Limb (tissue), 2 donors: Measurements from ENCODE around the gene TUBA1C.
"Not testable (repeated sequence)": the region's sequence is repeated elsewhere in the genome, so short reads cannot be mapped to it uniquely, and the experiment has no call there.

Experiments
- DNase-seq, 2 donors: peaks; one replicate each; pipeline ENCODE4 v3.0.0-alpha.2; 2016; ENCODE audit errors: extremely low spot score in 2 of 2

TUBA1C gene

DNA sequence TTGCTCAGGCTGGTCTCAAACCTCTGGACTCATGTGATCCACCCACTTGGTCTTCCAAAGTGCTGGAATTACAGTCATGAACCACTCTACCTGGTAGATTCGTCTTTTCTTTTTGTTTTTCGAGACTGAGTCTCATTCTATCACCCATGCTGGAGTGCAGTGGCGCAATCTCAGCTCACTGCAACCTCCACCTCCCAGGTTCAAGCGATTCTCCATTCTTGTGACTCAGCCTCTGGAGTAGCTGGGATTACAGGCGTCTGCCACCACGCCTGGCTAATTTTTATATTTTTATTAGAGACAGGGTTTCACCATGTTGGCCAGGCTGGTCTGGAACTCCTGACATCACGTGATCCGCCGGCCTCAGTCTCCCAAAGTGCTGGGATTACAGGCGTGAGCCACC lies 9.4 kb upstream of the TUBA1C start:
- DNase-seq = not testable (repeated sequence)

DNA sequence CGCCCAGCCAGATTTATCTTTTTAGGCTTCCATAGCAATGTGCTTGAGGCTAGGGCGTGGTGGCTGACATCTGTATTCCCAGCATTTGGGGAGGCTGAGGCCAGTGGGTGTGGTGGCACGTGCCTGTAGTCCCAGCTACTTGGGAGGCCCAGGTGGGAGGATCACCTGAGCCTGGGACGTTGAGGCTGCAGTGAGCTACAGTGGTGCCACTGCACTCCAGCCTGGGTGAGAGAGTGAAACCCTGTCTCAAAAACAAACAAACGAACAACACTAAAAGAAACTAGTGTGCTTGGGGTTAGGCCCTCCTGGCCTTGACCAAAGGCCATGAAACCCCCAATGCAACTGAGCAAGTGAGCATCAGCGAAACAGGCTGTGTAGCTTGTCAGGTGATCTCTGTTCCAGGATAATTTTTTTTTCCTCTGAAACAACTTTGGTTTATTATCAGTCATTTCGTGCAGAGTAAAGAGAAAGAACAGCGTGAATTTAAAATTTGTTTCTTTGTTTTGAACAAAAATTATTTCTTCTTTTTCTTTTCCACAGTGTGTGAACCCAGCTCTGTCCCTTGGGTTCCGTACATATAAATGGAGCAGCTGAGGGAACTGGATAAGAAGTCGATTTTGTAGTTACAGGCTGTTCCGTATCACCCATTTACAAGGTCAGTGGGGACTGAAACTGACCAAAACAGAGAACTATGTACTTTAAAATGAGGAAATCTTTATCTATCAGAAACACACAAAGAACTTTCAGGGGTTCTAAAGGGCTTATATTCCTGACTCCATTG lies 8.8 kb upstream of the TUBA1C start:
- no peak for DNase-seq

GRCh38 chr12:49257508-49258184 lies 7.2 kb upstream of the TUBA1C start:
- DNase-seq = not testable (repeated sequence)

DNA sequence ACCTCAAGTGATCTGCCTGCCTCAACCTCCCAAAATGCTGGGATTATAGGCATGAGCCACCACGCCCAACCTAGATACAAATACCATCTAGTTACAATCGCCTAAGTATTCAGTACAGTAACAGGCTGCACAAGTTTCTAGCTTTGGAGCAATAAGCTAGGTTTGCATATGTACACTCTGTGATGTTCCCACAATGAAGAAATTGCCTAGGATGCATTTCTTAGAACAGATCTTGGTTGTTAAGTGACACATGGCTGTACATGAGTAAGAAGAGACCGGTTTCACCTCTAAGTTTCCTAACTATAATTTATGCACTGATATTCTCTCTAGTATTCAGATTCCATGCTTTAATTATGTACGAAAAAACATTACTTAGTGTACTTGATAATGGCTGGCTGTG lies 5.4 kb upstream of the TUBA1C start:
- DNase-seq = no peak

- DNase-seq = no peak
Observed at GRCh38 chr12:49260166-49260565, 4.7 kb upstream of the TUBA1C start.

DNA sequence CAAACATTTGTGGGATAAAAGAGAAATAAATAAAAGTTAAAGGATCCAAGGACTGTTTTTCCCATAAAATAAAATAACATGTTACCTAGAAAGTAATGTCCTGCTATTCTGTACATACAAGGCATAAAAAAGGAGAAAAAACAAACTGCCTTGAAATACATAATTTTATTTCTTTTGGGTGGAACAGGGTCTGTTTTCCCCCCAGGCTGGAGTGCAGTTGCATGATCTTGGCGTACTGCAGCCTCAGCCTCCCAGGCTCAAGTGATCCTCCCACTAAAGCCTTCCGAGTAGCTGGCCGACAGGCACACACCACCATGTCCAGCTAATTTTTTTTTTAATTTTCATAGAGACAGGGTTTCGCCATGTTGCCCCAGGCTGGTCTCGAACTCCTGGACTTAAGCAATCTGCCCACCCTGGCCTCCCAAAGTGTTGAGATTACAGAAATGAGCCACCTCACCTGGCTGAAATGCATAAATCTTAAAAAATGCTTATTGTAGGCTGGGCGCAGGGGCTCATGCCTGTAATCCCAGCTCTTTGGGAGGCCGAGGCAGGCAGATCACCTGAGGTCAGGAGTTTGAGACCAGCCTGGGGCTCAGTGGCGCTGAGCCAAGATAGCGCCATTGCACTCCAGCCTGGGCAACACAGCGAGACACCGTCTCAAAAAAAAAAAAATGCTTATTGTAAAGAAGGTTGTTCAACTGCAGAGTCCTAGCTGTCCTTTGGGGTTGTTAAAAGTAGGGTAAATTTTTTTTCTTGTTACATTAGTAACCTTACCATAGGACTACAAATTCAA lies 4.1 kb upstream of the TUBA1C start:
- no peak for DNase-seq

DNA sequence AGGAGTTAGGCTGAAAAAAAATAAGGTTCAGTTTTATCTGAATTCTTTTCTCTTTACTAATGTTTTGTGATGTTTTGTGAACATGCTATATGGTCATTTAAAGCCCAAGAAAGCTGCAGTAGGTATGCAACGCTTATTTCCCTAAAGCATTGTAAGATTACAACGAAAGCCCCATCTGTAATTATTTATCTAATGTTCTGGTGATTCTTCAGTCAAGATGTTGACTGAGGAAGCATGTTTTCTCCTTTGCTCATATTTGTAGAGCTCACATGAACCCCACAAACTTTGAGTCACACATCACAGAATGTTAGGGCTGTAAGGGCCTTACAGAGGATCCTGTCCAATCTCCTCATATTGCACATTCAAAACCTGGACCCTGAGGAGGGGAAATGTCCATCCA lies 3.2 kb upstream of the TUBA1C start:
- no peak for DNase-seq

GRCh38 chr12:49263400-49263763 lies 1.5 kb upstream of the TUBA1C start:
- DNase-seq = no peak

DNA sequence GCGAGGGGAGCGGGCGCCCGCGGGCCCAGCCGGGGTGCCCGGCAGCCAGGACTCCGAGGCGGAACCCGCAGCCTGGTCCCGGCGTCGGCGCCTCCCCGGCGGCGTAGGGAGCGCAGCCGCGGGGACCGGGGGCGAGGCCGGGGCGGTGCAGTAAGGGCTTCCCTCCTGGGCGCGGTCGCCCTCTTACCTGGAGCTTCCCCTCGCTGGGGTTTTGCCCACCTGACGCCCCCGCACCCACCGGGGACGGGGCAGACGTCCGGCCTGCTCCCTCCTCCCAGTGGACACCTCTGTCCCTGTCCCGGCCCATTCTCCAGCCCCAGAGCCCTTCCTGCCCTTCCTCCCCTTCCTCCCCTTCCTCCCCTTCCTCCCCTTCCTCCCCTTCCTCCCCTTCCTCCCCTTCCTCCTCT lies 413 bp upstream of the TUBA1C start:
- no peak for DNase-seq

GRCh38 chr12:49269191-49269590 lies 4.3 kb downstream of the TUBA1C start:
- not testable (repeated sequence) for DNase-seq

GRCh38 chr12:49272790-49273725 lies 8.2 kb downstream of the TUBA1C start:
- DNase-seq = no peak

DNA sequence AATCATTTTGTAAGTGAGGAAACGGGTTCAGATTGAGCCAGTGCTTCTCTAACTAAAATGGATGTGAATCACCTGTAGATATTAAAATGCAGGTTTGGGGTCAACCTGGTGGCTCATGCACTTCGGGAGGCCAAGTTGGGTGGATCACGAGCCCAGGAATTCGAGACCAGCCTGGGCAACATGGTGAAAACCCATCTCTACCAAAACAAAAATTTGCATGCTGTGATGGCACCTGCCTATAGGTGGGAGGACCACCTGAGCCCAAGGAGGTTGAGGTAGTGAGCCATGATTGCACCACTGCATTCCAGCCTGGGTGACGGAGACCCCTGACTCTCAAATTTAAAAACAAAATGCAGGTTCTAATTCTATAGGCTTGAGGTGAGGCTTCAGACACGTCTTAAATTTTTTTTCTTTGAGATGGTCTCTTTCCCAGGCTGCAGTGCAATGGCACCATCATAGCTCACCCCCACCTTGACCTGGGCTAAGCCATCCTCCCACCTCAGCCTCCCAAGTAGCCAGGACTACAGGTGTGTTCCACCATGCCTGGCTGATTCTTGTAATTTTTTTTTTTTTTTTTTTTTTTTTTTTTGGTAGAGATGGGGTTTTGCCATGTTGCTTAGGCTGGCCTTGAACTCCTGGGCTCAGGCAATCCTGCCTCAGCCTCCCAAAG lies 9.0 kb downstream of the TUBA1C start:
- no peak for DNase-seq

DNA sequence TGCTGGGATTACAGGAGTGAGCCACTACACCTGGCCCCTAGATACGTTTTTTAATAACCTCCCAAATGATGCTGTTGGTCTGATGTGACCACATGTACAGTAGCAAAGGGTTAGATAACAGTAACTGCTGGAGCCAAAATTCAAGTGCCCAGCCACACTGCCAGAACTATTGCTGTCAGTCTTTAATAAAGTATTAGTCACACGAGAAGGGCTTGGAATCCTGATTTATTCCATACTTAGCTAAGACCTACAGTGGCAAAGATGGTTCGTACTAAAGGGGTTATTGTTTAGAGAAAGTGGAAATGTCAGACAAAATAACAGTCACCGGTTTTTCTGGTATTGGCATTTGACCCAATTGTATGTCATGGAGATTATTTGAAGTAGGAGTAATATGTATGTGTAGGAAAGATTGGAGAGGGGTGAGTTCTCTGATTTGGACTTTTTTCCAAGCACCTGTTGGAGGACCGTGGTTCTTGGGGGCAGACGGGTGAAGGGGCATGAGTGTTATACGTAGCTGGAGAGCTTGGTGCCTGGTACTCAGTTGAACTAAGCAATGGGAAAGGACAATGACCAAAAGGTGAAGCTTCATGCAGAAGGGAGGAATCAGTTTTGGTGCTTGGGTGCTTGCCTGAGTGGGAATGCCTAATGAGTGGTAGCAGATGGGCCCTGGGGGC lies 9.7 kb downstream of the TUBA1C start:
- no peak for DNase-seq

DNA sequence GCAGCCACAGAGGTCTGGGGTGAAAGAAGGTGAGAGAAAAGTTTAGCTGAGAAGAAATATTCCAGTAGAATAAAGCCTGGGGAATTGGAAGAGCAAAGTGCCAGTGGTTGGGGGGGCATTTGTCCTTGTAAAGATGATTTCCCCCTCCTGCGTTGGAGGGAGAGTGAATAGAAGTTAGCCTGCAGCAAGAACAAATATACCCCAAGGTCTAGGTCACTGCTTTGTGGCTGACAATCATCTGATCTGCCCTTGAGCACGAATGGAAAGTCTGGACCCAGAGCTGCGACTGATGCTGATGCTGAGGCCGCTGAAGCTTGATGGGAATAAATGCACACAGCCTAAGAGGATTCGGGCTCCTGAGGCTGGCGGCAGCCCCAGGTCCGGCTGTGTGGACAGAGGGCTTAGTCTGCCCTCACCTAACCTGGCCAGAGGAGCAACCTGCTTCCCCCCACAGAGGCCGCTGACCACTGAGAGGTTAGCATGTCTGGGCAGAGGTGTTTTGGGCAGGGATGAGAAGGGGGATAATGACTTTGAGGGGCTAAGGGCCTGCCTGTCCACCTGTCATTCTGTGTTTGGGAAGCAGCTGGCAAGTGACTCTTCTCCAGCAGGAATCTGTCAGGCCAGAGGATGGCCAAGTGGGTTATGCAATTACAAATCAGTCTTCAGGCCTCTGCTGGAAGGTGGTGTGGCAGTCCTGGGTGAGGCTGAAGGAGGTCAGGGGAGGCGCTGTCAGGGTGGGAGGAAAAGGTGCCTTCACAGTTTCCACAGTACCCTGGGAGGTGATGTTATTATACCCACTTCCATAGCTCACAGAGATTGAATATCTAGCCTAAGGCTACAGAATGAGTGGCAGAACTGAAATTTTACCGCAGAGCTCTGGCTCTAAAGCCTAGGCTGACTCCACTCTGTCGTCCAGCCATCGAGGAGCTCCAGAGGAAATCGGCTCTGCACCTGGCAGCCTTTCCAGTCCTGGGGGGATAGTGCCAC lies 11.7 kb downstream of the TUBA1C start:
- no peak for DNase-seq

DNA sequence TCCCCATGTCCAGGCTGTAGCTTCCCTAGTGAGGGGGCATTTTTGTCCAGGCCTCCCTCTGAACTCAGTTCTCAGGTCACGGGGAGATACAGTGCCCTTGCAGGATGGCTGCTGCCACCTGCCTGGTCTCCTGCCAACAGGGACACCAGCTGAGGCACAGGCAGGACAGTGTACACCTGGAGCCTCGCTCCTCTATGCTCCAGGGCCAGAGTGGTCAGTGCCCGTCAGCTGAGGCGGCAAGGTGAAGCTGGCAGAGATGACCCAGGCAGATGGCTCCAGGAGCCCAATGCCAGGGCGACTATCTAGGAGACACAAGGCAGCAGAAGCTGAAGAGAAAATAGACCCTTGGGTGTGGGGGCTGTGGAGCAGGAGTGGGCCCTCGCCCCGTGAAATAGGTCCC lies 12.6 kb downstream of the TUBA1C start:
- no peak for DNase-seq

- no peak for DNase-seq
Observed at GRCh38 chr12:49279706-49280159, 14.9 kb downstream of the TUBA1C start.

DNA sequence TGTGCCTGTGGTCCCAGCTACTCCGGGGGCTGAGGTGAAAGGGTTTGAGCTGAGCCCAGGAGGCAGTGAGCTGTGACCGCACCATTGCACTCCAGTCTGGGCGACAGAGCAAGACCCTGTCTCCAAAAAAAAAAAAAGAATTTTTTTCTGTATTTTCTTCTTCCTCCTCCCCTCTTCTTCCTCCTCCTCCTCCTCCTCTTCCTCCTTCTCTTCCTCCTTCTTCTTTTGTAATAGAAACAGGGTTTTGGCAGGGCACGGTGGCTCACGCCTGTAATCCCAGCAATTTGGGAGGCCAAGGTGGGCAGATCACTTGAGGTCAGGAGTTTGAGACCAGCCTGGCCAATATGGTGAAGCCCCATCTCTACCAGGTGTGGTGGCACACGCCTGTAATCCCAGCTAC lies 15.7 kb downstream of the TUBA1C start:
- DNase-seq = not testable (repeated sequence)

DNA sequence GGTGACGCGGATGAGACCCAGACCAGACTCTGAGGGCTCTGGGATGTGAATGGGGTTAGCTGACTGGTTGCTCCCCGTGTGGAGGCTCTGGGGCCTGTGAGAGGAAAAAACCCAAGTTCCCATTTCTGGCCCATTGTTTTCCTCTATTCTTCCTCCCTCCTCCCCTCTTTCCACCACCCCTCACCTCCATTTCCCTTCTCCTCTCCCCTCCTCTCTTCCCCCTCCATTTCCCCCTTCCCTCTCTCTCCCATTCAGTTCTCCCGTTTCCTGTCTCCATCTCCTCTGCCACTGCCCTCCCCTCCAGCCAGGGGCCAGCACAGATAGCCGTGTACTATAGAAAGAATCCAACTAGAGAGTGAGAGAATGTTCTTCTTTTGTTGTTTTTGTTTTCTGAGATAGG lies 17.4 kb downstream of the TUBA1C start:
- no peak for DNase-seq
